ENCODE data around the gene LRRTM4.
"Not testable (repeated sequence)": the region's sequence is repeated elsewhere in the genome, so short reads cannot be mapped to it uniquely, and the experiment has no call there.

DNA sequence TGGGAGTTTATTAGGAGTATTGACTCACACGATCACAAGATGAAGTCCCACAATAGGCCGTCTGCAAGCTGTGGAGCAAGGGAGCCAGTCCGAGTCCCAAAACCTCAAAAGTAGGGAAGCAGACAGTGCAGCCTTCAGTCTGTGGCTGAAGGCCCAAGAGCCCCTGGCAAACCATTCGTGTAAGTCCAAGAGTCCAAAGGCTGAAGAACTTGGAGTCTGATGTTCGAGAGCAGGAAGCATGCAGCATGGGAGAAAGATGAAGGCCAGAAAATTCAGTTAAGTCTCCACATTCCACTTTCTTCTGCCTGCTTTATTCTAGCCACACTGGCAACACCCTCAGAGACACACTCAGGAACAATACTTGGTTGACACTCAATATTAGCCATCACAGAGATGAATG is 492.9 kb downstream of the LRRTM4 start:
- not testable (repeated sequence) for TF ChIP-seq EZH2 (IDR thresholded peaks at IDR 0.05; ENCODE audit: low read depth, unreplicated experiment)
- TF ChIP-seq, protein P1, sequence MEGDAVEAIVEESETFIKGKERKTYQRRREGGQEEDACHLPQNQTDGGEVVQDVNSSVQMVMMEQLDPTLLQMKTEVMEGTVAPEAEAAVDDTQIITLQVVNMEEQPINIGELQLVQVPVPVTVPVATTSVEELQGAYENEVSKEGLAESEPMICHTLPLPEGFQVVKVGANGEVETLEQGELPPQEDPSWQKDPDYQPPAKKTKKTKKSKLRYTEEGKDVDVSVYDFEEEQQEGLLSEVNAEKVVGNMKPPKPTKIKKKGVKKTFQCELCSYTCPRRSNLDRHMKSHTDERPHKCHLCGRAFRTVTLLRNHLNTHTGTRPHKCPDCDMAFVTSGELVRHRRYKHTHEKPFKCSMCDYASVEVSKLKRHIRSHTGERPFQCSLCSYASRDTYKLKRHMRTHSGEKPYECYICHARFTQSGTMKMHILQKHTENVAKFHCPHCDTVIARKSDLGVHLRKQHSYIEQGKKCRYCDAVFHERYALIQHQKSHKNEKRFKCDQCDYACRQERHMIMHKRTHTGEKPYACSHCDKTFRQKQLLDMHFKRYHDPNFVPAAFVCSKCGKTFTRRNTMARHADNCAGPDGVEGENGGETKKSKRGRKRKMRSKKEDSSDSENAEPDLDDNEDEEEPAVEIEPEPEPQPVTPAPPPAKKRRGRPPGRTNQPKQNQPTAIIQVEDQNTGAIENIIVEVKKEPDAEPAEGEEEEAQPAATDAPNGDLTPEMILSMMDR (conservative IDR thresholded peaks at IDR 0.05; ENCODE audit: low read depth in 2 of 2) = not testable (repeated sequence)
